IPS-18a (cell line): ENCODE measurements around the gene PCSK7.

Experiments
- H3K27ac ChIP-seq: one replicate; pipeline ENCODE4 v1.5.1; 2013; ENCODE audit warnings: low read length
- H3K27me3 ChIP-seq: one replicate; pipeline ENCODE4 v1.6.1; 2013; ENCODE audit warnings: mild to moderate bottlenecking, low read length; ENCODE audit not compliant: control insufficient read depth, insufficient read depth
- H3K36me3 ChIP-seq: one replicate; pipeline ENCODE4 v1.6.1; 2013; ENCODE audit warnings: low read depth, low read length; ENCODE audit not compliant: control insufficient read depth
- H3K4me1 ChIP-seq: one replicate; pipeline ENCODE4 v1.6.1; 2013; ENCODE audit warnings: low read depth, low read length; ENCODE audit not compliant: control insufficient read depth
- H3K4me3 ChIP-seq: one replicate; pipeline ENCODE4 v1.5.1; 2013; ENCODE audit warnings: low read length
- H3K9ac ChIP-seq: one replicate; pipeline ENCODE4 v1.6.1; 2013; ENCODE audit warnings: mild to moderate bottlenecking, low read length, moderate library complexity
- H3K9me3 ChIP-seq: one replicate; pipeline ENCODE4 v1.6.1; 2013; ENCODE audit warnings: low read depth, low read length; ENCODE audit not compliant: control insufficient read depth

Gene PCSK7

GRCh38 chr11:117220999-117221774 is 10.7 kb downstream of the PCSK7 start:
- H3K9ac ChIP-seq = no peak overlapping the region
- no peak overlapping the region for H3K4me3 ChIP-seq
- no peaks in the 10 kb centered on the region for H3K27me3 ChIP-seq
- no peaks in the 10 kb centered on the region for H3K4me1 ChIP-seq
- no peak overlapping the region for H3K27ac ChIP-seq
- peaks cover 23% of the 10 kb centered on the region for H3K36me3 ChIP-seq
- no peaks in the 10 kb centered on the region for H3K9me3 ChIP-seq

- H3K4me3 ChIP-seq = no peak overlapping the region
- H3K27me3 ChIP-seq = no peaks in the 10 kb centered on the region
- no peak overlapping the region for H3K9ac ChIP-seq
- H3K27ac ChIP-seq = no peak overlapping the region
- no peaks in the 10 kb centered on the region for H3K9me3 ChIP-seq
- no peaks in the 10 kb centered on the region for H3K4me1 ChIP-seq
- peaks cover 23% of the 10 kb centered on the region for H3K36me3 ChIP-seq
Measured at GRCh38 chr11:117220568-117220967, 11.3 kb downstream of the PCSK7 start.

- no peaks in the 10 kb centered on the region for H3K27me3 ChIP-seq
- H3K9ac ChIP-seq = no peak overlapping the region
- no peak overlapping the region for H3K4me3 ChIP-seq
- H3K27ac ChIP-seq = no peak overlapping the region
- H3K36me3 ChIP-seq = peaks cover 23% of the 10 kb centered on the region
- H3K9me3 ChIP-seq = no peaks in the 10 kb centered on the region
- H3K4me1 ChIP-seq = no peaks in the 10 kb centered on the region
Measured at GRCh38 chr11:117219995-117220394, 11.9 kb downstream of the PCSK7 start.

- H3K36me3 ChIP-seq = peaks cover 23% of the 10 kb centered on the region
- no peaks in the 10 kb centered on the region for H3K27me3 ChIP-seq
- no peaks in the 10 kb centered on the region for H3K4me1 ChIP-seq
- no peak overlapping the region for H3K9ac ChIP-seq
- H3K4me3 ChIP-seq = no peak overlapping the region
- H3K9me3 ChIP-seq = no peaks in the 10 kb centered on the region
- H3K27ac ChIP-seq = no peak overlapping the region
Measured at GRCh38 chr11:117219455-117219854, 12.4 kb downstream of the PCSK7 start.

GRCh38 chr11:117219001-117219400 is 12.9 kb downstream of the PCSK7 start:
- no peak overlapping the region for H3K4me3 ChIP-seq
- no peaks in the 10 kb centered on the region for H3K4me1 ChIP-seq
- H3K9ac ChIP-seq = no peak overlapping the region
- no peaks in the 10 kb centered on the region for H3K9me3 ChIP-seq
- H3K27me3 ChIP-seq = no peaks in the 10 kb centered on the region
- peaks cover 23% of the 10 kb centered on the region for H3K36me3 ChIP-seq
- H3K27ac ChIP-seq = no peak overlapping the region

GRCh38 chr11:117218133-117218915 is 13.5 kb downstream of the PCSK7 start:
- Histone ChIP-seq H3K4me1 (no peaks in the 10 kb centered on the region), H3K36me3 (peaks cover 23% of the 10 kb centered on the region), H3K27ac (no peak overlapping the region)

GRCh38 chr11:117217141-117218084 is 14.5 kb downstream of the PCSK7 start:
- no peaks in the 10 kb centered on the region for H3K27me3 ChIP-seq
- H3K9me3 ChIP-seq = no peaks in the 10 kb centered on the region
- H3K27ac ChIP-seq = no peak overlapping the region
- no peak overlapping the region for H3K4me3 ChIP-seq
- H3K36me3 ChIP-seq = peaks cover 20% of the 10 kb centered on the region
- H3K9ac ChIP-seq = no peak overlapping the region
- no peaks in the 10 kb centered on the region for H3K4me1 ChIP-seq

More at GRCh38 chr11:117218133-117218915, 13.5 kb downstream of the PCSK7 start:
- H3K9me3 ChIP-seq = no peaks in the 10 kb centered on the region
- H3K4me3 ChIP-seq = no peak overlapping the region
- H3K27me3 ChIP-seq = no peaks in the 10 kb centered on the region
- H3K9ac ChIP-seq = no peak overlapping the region

GRCh38 chr11:117214404-117215110 is 17.3 kb downstream of the PCSK7 start:
- Histone ChIP-seq H3K4me3 (no peak overlapping the region), H3K27me3 (no peaks in the 10 kb centered on the region), H3K9me3 (no peaks in the 10 kb centered on the region), H3K36me3 (peaks cover 16% of the 10 kb centered on the region), H3K9ac (no peak overlapping the region), H3K27ac (no peak overlapping the region), H3K4me1 (no peaks in the 10 kb centered on the region)

GRCh38 chr11:117212697-117213355 is 19.0 kb downstream of the PCSK7 start:
- H3K9me3 ChIP-seq = no peaks in the 10 kb centered on the region
- H3K27ac ChIP-seq = no peak overlapping the region
- no peaks in the 10 kb centered on the region for H3K27me3 ChIP-seq
- peaks cover 4% of the 10 kb centered on the region for H3K36me3 ChIP-seq
- H3K4me1 ChIP-seq = no peaks in the 10 kb centered on the region
- H3K4me3 ChIP-seq = no peak overlapping the region
- no peak overlapping the region for H3K9ac ChIP-seq

GRCh38 chr11:117210620-117211019 is 21.3 kb downstream of the PCSK7 start:
- Histone ChIP-seq H3K9ac (no peak overlapping the region), H3K9me3 (no peaks in the 10 kb centered on the region), H3K27me3 (no peaks in the 10 kb centered on the region), H3K36me3 (no peaks in the 10 kb centered on the region), H3K4me1 (no peaks in the 10 kb centered on the region), H3K27ac (no peak overlapping the region), H3K4me3 (no peak overlapping the region)
